Thoracic aorta (tissue), 2 donors: ENCODE measurements around the gene PTGDS. TPM values are rescaled to one million over a fixed set of nuclear protein-coding genes. Genes with fewer than 3 reads are reported as not detected.

Source experiments
- ATAC-seq: fragments of 150-250 bp; one replicate; pipeline ENCODE4 v1.8.0; 2017; ENCODE audit warnings: low read depth; ENCODE audit not compliant: insufficient number of reproducible peaks, low FRiP score
- DNase-seq: peaks from one replicate; pipeline ENCODE4 v3.0.0-alpha.2; 2020; ENCODE audit warnings: low spot score
- H3K27ac ChIP-seq, 2 donors: fragments of 200-600 bp; sonication (generic); 1 replicate in 1 of 2; 2 replicates in 1 of 2; pipeline ENCODE4 v1.5.1; 2016; ENCODE audit warnings: mild to moderate bottlenecking in 2 of 2, moderate library complexity in 2 of 2
- H3K27me3 ChIP-seq: fragments of 200-600 bp; sonication (generic); replicated peaks from 2 replicates; pipeline ENCODE4 v1.6.0; 2016; ENCODE audit warnings: mild to moderate bottlenecking; ENCODE audit not compliant: insufficient read depth
- H3K36me3 ChIP-seq: fragments of 200-600 bp; sonication (generic); one replicate; pipeline ENCODE4 v1.5.1; 2016
- H3K4me1 ChIP-seq, 2 donors: fragments of 200-600 bp; sonication (generic); 1 replicate in 1 of 2; 2 replicates in 1 of 2; pipeline versions ENCODE4 v1.5.1 to v1.6.0; 2016; ENCODE audit warnings: low read depth in 2 of 2, mild to moderate bottlenecking in 1 of 2; ENCODE audit not compliant: control insufficient read depth in 1 of 2
- H3K4me3 ChIP-seq: fragments of 200-600 bp; sonication (generic); 2 replicates; pipeline ENCODE4 v1.5.1; 2016; ENCODE audit warnings: mild to moderate bottlenecking
- H3K9me3 ChIP-seq: fragments of 200-600 bp; sonication (generic); 2 replicates; pipeline ENCODE4 v1.5.1; 2016
- total RNA-seq, 2 donors: library from RNA; depleted of rRNA; stranded (reverse); fragments of >200 nt; gene quantifications; one replicate each; pipeline versions ENCODE4 v1.1.0 to v1.2.3, GENCODE V29; 2016
- TF ChIP-seq, protein P1 (sequence below): fragments of 200-600 bp; sonication (generic); IDR thresholded peaks from one replicate; pipeline ENCODE4 v1.5.1; 2019; ENCODE audit warnings: antibody characterized with exemption

The PTGDS gene
- total RNA-seq, 2 donors from 2014 or later = 66.1 to 89.5 TPM

GRCh38 chr9:136952876-136953770 lies 24.2 kb upstream of the PTGDS start:
- no peaks in the 10 kb centered on the region for H3K27me3 ChIP-seq
- H3K4me3 ChIP-seq = no peak overlapping the region
- H3K9me3 ChIP-seq = no peaks in the 10 kb centered on the region
- H3K4me1 ChIP-seq = peaks cover 11 to 16% of the 10 kb centered on the region in 2 donors
- TF ChIP-seq, protein P1, sequence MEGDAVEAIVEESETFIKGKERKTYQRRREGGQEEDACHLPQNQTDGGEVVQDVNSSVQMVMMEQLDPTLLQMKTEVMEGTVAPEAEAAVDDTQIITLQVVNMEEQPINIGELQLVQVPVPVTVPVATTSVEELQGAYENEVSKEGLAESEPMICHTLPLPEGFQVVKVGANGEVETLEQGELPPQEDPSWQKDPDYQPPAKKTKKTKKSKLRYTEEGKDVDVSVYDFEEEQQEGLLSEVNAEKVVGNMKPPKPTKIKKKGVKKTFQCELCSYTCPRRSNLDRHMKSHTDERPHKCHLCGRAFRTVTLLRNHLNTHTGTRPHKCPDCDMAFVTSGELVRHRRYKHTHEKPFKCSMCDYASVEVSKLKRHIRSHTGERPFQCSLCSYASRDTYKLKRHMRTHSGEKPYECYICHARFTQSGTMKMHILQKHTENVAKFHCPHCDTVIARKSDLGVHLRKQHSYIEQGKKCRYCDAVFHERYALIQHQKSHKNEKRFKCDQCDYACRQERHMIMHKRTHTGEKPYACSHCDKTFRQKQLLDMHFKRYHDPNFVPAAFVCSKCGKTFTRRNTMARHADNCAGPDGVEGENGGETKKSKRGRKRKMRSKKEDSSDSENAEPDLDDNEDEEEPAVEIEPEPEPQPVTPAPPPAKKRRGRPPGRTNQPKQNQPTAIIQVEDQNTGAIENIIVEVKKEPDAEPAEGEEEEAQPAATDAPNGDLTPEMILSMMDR = no peak
- no peak for ATAC-seq
- no peak for DNase-seq
- no peak overlapping the region for H3K27ac ChIP-seq
- no peaks in the 10 kb centered on the region for H3K36me3 ChIP-seq

DNA sequence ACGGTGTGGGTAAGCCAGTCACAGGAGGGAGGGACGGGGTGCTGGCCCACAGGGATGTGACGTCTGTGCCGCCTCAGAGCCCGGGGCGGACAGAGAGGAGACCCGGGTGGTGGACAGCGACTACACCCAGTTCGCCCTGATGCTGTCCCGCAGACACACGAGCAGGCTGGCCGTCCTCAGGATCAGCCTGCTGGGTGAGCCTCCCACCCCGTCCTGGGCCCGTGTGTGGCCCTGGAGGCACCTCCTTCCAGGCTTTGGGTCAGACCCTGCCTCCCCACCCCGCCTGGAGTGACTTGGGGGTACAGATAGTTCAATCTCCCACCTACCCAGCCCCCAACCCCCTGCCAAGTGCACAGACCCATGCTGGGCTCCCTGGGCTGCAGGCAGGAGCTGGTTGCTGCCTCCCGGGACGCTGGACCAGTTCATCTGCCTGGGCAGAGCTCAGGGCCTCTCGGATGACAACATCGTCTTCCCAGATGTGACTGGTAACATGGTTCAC lies 23.5 kb upstream of the PTGDS start:
- H3K4me1 ChIP-seq = peaks cover 11 to 16% of the 10 kb centered on the region in 2 donors
- no peaks in the 10 kb centered on the region for H3K9me3 ChIP-seq
- no peak for DNase-seq
- no peaks in the 10 kb centered on the region for H3K36me3 ChIP-seq
- H3K27ac ChIP-seq = no peak overlapping the region
- no peak overlapping the region for H3K4me3 ChIP-seq
- no peaks in the 10 kb centered on the region for H3K27me3 ChIP-seq
- ATAC-seq = no peak
- TF ChIP-seq, protein P1 = no peak

GRCh38 chr9:136954270-136955083 lies 22.8 kb upstream of the PTGDS start:
- TF ChIP-seq, protein P1 = no peak
- H3K36me3 ChIP-seq = no peaks in the 10 kb centered on the region
- no peak overlapping the region for H3K27ac ChIP-seq
- DNase-seq = no peak
- H3K9me3 ChIP-seq = no peaks in the 10 kb centered on the region
- H3K4me1 ChIP-seq = peaks cover 6 to 12% of the 10 kb centered on the region in 2 donors
- H3K4me3 ChIP-seq = no peak overlapping the region
- no peaks in the 10 kb centered on the region for H3K27me3 ChIP-seq
- no peak for ATAC-seq

DNA sequence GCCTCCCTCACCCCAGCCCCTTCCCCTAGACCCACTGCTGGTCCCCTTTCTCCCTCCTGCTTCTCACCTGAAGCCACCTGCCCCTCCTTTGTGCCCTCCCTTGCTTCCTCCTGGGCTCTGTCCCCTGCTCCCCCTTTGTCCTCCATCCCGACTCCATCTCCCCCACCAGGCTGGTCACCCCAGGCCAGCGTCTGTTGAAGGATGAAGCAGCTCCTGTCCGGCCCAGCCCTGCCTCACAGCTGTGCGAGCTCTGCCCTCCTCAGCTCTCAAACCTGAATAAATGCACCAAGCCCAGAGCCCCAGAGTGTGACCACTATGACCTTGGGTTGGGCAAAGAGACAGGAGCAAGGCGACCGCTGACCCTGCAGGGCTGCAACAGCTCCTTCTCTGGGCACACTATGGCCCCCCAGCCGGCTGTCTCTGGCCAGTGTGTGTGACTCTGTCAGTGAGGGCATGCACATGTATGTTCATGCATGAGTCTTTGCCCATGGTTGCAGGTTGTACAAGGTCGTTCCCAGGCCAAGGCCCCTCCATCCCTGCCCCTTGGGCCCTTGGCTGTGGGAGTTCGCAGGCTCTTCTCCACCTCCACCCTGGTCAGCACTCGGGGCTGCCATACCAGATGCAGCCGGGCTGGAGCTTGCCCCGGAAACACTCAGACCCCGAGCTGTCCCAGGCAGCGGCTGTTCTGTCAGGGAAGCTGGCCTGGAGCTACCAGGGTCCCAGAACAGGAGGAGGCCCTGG lies 21.9 kb upstream of the PTGDS start:
- peaks cover 3 to 6% of the 10 kb centered on the region in 2 donors for H3K4me1 ChIP-seq
- H3K9me3 ChIP-seq = no peaks in the 10 kb centered on the region
- no peak overlapping the region for H3K27ac ChIP-seq
- no peaks in the 10 kb centered on the region for H3K36me3 ChIP-seq
- TF ChIP-seq, protein P1 = no peak
- no peak overlapping the region for H3K4me3 ChIP-seq
- ATAC-seq = no peak
- no peaks in the 10 kb centered on the region for H3K27me3 ChIP-seq
- no peak for DNase-seq
